Measurements from ENCODE around the gene SPATA2L. TPM values are rescaled to one million over a fixed set of nuclear protein-coding genes. Genes with fewer than 3 reads are reported as not detected.

Gene SPATA2L
- total and polyA plus RNA-seq, 2 of the 13 experiments (the other 11 are each of a cell fraction or from before 2014, with no cell fraction given) = 9.1 to 20.7 TPM

GRCh38 chr16:89657442-89658220 lies 43.9 kb downstream of the SPATA2L start, which contains the start of the genes CHMP1A and SPATA33 (continued):
- TF ChIP-seq CBX2 (IDR thresholded peaks at IDR 0.05; ENCODE audit: low read depth, low read length) (no peak), CBX2 (CRISPR knock-in tag; IDR thresholded peaks at IDR 0.05; ENCODE audit: low read depth) (no peak), ATF7-NPFF (CRISPR knock-in tag; IDR thresholded peaks at IDR 0.05; ENCODE audit: low read depth) (peak; percentile 63; the same call in 1 of the 2 replicates), ZNF205 (CRISPR knock-in tag; IDR thresholded peaks at IDR 0.05) (peak; percentile 81), HNF1B (CRISPR knock-in tag; IDR thresholded peaks at IDR 0.05) (peak; percentile 72; the same call in 1 of the 2 replicates), ZFY (CRISPR knock-in tag; IDR thresholded peaks at IDR 0.05) (peak; percentile 92), ZNF570 (CRISPR knock-in tag; IDR thresholded peaks at IDR 0.05; ENCODE audit: borderline replicate concordance) (no peak), ZNF407 (CRISPR knock-in tag; IDR thresholded peaks at IDR 0.05; ENCODE audit: not compliant biosample characterization) (peak; percentile 11), HOXA7 (CRISPR knock-in tag; IDR thresholded peaks at IDR 0.05) (no peak), NFE2 (CRISPR knock-in tag; IDR thresholded peaks at IDR 0.05) (no peak), CHCHD3 (CRISPR knock-in tag; IDR thresholded peaks at IDR 0.05) (peak; percentile 71; the same call in 1 of the 2 replicates), MED13 (CRISPR knock-in tag; IDR thresholded peaks at IDR 0.05) (peak; percentile 44; the same call in 1 of the 2 replicates)
- TF ChIP-seq, protein P1, sequence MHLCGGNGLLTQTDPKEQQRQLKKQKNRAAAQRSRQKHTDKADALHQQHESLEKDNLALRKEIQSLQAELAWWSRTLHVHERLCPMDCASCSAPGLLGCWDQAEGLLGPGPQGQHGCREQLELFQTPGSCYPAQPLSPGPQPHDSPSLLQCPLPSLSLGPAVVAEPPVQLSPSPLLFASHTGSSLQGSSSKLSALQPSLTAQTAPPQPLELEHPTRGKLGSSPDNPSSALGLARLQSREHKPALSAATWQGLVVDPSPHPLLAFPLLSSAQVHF (CRISPR knock-in tag; IDR thresholded peaks at IDR 0.05) = 0 out of 2 replicates have a peak, but pooled peaks have one; percentile 63
- TF ChIP-seq, protein P2, sequence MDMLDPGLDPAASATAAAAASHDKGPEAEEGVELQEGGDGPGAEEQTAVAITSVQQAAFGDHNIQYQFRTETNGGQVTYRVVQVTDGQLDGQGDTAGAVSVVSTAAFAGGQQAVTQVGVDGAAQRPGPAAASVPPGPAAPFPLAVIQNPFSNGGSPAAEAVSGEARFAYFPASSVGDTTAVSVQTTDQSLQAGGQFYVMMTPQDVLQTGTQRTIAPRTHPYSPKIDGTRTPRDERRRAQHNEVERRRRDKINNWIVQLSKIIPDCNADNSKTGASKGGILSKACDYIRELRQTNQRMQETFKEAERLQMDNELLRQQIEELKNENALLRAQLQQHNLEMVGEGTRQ (IDR thresholded peaks at IDR 0.05; ENCODE audit: low read depth, low read length) = no peak
- TF ChIP-seq, protein P2 (CRISPR knock-in tag; IDR thresholded peaks at IDR 0.05; ENCODE audit: borderline replicate concordance) = no peak
- TF ChIP-seq, protein P3, sequence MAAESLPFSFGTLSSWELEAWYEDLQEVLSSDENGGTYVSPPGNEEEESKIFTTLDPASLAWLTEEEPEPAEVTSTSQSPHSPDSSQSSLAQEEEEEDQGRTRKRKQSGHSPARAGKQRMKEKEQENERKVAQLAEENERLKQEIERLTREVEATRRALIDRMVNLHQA (CRISPR knock-in tag; IDR thresholded peaks at IDR 0.05) = 0 out of 2 replicates have a peak, but pooled peaks have one; percentile 45
